CD14-positive monocyte (primary cell): ENCODE measurements around the gene ARL5B. TPM values are rescaled to one million over a fixed set of nuclear protein-coding genes. Genes with fewer than 3 reads are reported as not detected.

Source experiments
- DNase-seq, 3 donors: peaks; one replicate each; pipeline ENCODE4 v3.0.0-alpha.2; 2011 to 2022
- H2AFZ ChIP-seq: 2 replicates; pipeline ENCODE4 v1.6.0; 2012; ENCODE audit warnings: mild to moderate bottlenecking, low read depth, low read length, inconsistent platforms; ENCODE audit not compliant: insufficient read depth, poor library complexity, severe bottlenecking
- H3K27ac ChIP-seq, 2 donors: 1 replicate in 1 of 2; 2 replicates in 1 of 2; pipeline ENCODE4 v1.5.1; 2012 to 2013; ENCODE audit warnings: low read length in 2 of 2, control low read depth in 1 of 2, inconsistent platforms in 1 of 2, low read depth in 1 of 2, mild to moderate bottlenecking in 1 of 2
- H3K27me3 ChIP-seq, 2 donors: one replicate each; pipeline versions ENCODE4 v1.6.0 to v1.6.1; 2011 to 2013; ENCODE audit warnings: low read length in 2 of 2; ENCODE audit not compliant: control insufficient read depth in 2 of 2, insufficient read depth in 2 of 2
- H3K36me3 ChIP-seq, 2 donors: replicated peaks in 1 of 2; 1 replicate in 1 of 2; 2 replicates in 1 of 2; pipeline versions ENCODE4 v1.5.1 to v1.6.1; 2012 to 2013; ENCODE audit warnings: low read length in 2 of 2, control low read depth in 1 of 2, inconsistent platforms in 1 of 2, mild to moderate bottlenecking in 1 of 2; ENCODE audit not compliant: insufficient read depth in 2 of 2, control insufficient read depth in 1 of 2
- H3K4me1 ChIP-seq, 2 donors: 1 replicate in 1 of 2; 2 replicates in 1 of 2; pipeline versions ENCODE4 v1.5.1 to v1.6.1; 2012 to 2013; ENCODE audit warnings: low read length in 2 of 2, control low read depth in 1 of 2, inconsistent platforms in 1 of 2, mild to moderate bottlenecking in 1 of 2, moderate library complexity in 1 of 2; ENCODE audit not compliant: insufficient read depth in 2 of 2, control insufficient read depth in 1 of 2
- H3K4me2 ChIP-seq: replicated peaks from 2 replicates; pipeline ENCODE3; 2012; ENCODE audit warnings: low read length, moderate library complexity, mild to moderate bottlenecking; ENCODE audit not compliant: poor library complexity, severe bottlenecking; ENCODE audit errors: extremely low read depth
- H3K4me3 ChIP-seq, 3 experiments: fragments of 200-600 bp in 1 of 3; sonication (generic) in 1 of 3; replicated peaks in 1 of 3; 1 replicate in 2 of 3; 2 replicates in 1 of 3; pipeline ENCODE4 v1.5.1; 2011 to 2013; ENCODE audit warnings: low read length in 3 of 3, mild to moderate bottlenecking in 3 of 3, control low read depth in 2 of 3, low read depth in 2 of 3, inconsistent platforms in 1 of 3, moderate library complexity in 1 of 3
- H3K79me2 ChIP-seq: 2 replicates; pipeline ENCODE4 v1.6.0; 2012; ENCODE audit warnings: mild to moderate bottlenecking, control low read depth, inconsistent platforms, low read length, moderate library complexity; ENCODE audit not compliant: insufficient read depth
- H3K9ac ChIP-seq: 2 replicates; pipeline ENCODE4 v1.6.0; 2017; ENCODE audit warnings: low read length, mild to moderate bottlenecking; ENCODE audit not compliant: insufficient read depth, poor library complexity, severe bottlenecking
- H3K9me3 ChIP-seq, 2 donors: replicated peaks in 1 of 2; 1 replicate in 1 of 2; 2 replicates in 1 of 2; pipeline versions ENCODE4 v1.5.1 to v1.6.1; 2012 to 2013; ENCODE audit warnings: low read length in 2 of 2, control low read depth in 1 of 2; ENCODE audit not compliant: control insufficient read depth in 1 of 2, insufficient read depth in 1 of 2
- H4K20me1 ChIP-seq: 2 replicates; pipeline ENCODE4 v1.6.0; 2012; ENCODE audit warnings: mild to moderate bottlenecking, low read length, control low read depth, moderate library complexity; ENCODE audit not compliant: insufficient read depth
- H3K27ac Mint-ChIP-seq, 7 donors: one replicate each; pipeline ENCODE4 v1.8.0; 2020; ENCODE audit warnings: mild to moderate bottlenecking in 7 of 7, mixed read lengths in 7 of 7, moderate library complexity in 6 of 7, inconsistent platforms in 2 of 7
- H3K27me3 Mint-ChIP-seq, 3 donors: one replicate each; pipeline ENCODE4 v1.8.0; 2021 to 2022; ENCODE audit warnings: low read depth in 3 of 3, mild to moderate bottlenecking in 3 of 3, mixed read lengths in 3 of 3, moderate library complexity in 3 of 3, inconsistent platforms in 1 of 3
- H3K36me3 Mint-ChIP-seq, 2 donors: one replicate each; pipeline ENCODE4 v1.8.0; 2020; ENCODE audit warnings: mixed read lengths in 2 of 2, inconsistent platforms in 1 of 2, mild to moderate bottlenecking in 1 of 2
- H3K4me1 Mint-ChIP-seq: one replicate; pipeline ENCODE4 v1.8.0; 2020; ENCODE audit warnings: mild to moderate bottlenecking, mixed read lengths
- H3K4me3 Mint-ChIP-seq, 2 donors: one replicate each; pipeline ENCODE4 v1.8.0; 2020; ENCODE audit warnings: mild to moderate bottlenecking in 2 of 2, mixed read lengths in 2 of 2, moderate library complexity in 1 of 2
- H3K9me3 Mint-ChIP-seq, 7 donors: one replicate each; pipeline ENCODE4 v1.8.0; 2020 to 2022; ENCODE audit warnings: mixed read lengths in 7 of 7, mild to moderate bottlenecking in 6 of 7, moderate library complexity in 6 of 7, inconsistent platforms in 2 of 7
- WGBS: methylation state at CpG from one replicate; pipeline ENCODE4 v1.1.5; 2013; ENCODE audit warnings: missing lambda C conversion rate; ENCODE audit not compliant: insufficient coverage; 5-methylcytosine and 5-hydroxymethylcytosine counted together
- intact Hi-C, 2 donors: fragments of 100-400 bp; cut with micrococcal nuclease; formaldehyde crosslinking; loops; one replicate each; pipeline versions ENCODE4 v1.15.0 to v1.15.1; 2023
- polyA plus RNA-seq, 3 donors: library from polyadenylated mRNA; depleted of rRNA in 1 of 3; unstranded in 2 of 3; stranded (reverse) in 1 of 3; fragments of 300-500 nt in 2 of 3; fragments of >200 nt in 1 of 3; fragmentation: Illumina TruSeq in 2 of 3; gene quantifications; 1 replicate in 2 of 3; 2 replicates in 1 of 3; pipeline ENCODE4 v1.2.3, GENCODE V29; 2012 to 2021
- TF ChIP-seq, protein P1 (sequence below): fragments of 200-600 bp; IDR thresholded peaks from one replicate; pipeline ENCODE4 v1.8.0; 2022; ENCODE audit warnings: antibody characterized with exemption, mild to moderate bottlenecking

ARL5B gene
- polyA plus RNA-seq, 3 donors, result 1.3 to 14.4 (median 1.4) TPM

DNA sequence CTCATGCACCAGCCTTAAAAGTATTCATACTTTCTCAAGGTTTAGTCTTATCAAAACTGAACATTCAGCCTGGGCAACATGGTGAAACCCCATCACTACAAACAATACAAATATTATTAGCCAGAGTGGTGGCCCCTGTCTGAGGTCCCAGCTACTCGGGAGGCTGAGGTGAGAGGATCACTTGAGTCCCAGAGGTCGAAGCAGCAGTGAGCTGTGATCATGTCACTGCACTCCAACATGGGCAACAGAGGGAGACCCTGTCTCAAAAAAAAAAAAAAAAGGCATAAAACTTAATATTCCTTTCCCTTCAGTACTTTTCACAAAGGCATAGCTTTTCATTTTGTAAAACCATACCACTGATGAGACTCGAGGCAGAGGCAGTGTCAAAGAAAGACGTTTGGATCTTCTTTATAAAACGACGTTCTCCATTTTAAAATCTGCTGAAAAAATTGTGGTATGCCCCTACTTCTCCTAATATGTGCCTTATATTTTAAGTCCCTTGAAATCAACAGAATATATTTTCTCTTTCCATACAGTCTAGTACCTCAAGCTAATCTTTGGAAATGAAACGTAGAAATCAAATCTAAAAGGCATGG, 9.8 kb upstream of the ARL5B start:
- Mint-ChIP-seq H3K4me1 (peaks cover 23% of the 10 kb centered on the region), H3K4me3 (peak overlapping the region in 1 of 2 donors; percentile 51), H3K9me3 (no peaks in the 10 kb centered on the region), H3K27me3 (no peaks in the 10 kb centered on the region), H3K36me3 (peaks cover 12 to 15% of the 10 kb centered on the region in 2 donors), H3K27ac (peak overlapping the region in 2 of 7 donors; percentile 18 to 30)
- Histone ChIP-seq H3K4me3 (no peak overlapping the region), H3K9ac (no peak overlapping the region), H3K4me1 (peaks cover 11 to 15% of the 10 kb centered on the region in 2 donors), H3K79me2 (peaks cover 19% of the 10 kb centered on the region), H3K27me3 (no peaks in the 10 kb centered on the region), H4K20me1 (no peaks in the 10 kb centered on the region), H2AFZ (no peak overlapping the region), H3K9me3 (no peaks in the 10 kb centered on the region), H3K27ac (no peak overlapping the region), H3K36me3 (peaks cover 5 to 22% of the 10 kb centered on the region in 2 donors), H3K4me2 (no peak overlapping the region)
- no peak for DNase-seq
- intact Hi-C loops, result no loop called here
- 87% methylated on average over 4 of the region's 7 CpGs for WGBS
- TF ChIP-seq, protein P1, sequence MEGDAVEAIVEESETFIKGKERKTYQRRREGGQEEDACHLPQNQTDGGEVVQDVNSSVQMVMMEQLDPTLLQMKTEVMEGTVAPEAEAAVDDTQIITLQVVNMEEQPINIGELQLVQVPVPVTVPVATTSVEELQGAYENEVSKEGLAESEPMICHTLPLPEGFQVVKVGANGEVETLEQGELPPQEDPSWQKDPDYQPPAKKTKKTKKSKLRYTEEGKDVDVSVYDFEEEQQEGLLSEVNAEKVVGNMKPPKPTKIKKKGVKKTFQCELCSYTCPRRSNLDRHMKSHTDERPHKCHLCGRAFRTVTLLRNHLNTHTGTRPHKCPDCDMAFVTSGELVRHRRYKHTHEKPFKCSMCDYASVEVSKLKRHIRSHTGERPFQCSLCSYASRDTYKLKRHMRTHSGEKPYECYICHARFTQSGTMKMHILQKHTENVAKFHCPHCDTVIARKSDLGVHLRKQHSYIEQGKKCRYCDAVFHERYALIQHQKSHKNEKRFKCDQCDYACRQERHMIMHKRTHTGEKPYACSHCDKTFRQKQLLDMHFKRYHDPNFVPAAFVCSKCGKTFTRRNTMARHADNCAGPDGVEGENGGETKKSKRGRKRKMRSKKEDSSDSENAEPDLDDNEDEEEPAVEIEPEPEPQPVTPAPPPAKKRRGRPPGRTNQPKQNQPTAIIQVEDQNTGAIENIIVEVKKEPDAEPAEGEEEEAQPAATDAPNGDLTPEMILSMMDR, result no peak

- Mint-ChIP-seq H3K27ac (peak overlapping the region in 6 of 7 donors; percentile 53 to 96 (median 96)), H3K4me1 (peaks cover 23% of the 10 kb centered on the region), H3K36me3 (peaks cover 14 to 16% of the 10 kb centered on the region in 2 donors), H3K4me3 (peak overlapping the region; percentile 90 to 96), H3K27me3 (no peaks in the 10 kb centered on the region), H3K9me3 (no peaks in the 10 kb centered on the region)
- H3K36me3 ChIP-seq, result peaks cover 4 to 19% of the 10 kb centered on the region in 2 donors
- no peak for DNase-seq
- peaks cover 19% of the 10 kb centered on the region for H3K79me2 ChIP-seq
- H2AFZ ChIP-seq, result peak overlapping the region; percentile 93
- no peaks in the 10 kb centered on the region for H4K20me1 ChIP-seq
- TF ChIP-seq, protein P1, result no peak
- 18% methylated on average over 5 of the region's 6 CpGs for WGBS
- H3K4me2 ChIP-seq, result peak overlapping the region; percentile 93
- H3K4me1 ChIP-seq, result peaks cover 11 to 15% of the 10 kb centered on the region in 2 donors
- H3K27ac ChIP-seq, result peak overlapping the region in 1 of 2 donors; percentile 91
- intact Hi-C loops, result loop anchor here (10.0 kb wide), 3 partner anchors 1006 to 1836 kb away; partner anchors contain the start of genes RSU1 (in 1 of the 2) and STAM (in 1 of the 2)
- H3K9ac ChIP-seq, result peak overlapping the region; percentile 74
- H3K27me3 ChIP-seq, result no peaks in the 10 kb centered on the region
- peak overlapping the region; percentile 69 to 94 (median 92) for H3K4me3 ChIP-seq
- H3K9me3 ChIP-seq, result no peaks in the 10 kb centered on the region
These were observed 8.7 kb upstream of the ARL5B start for GRCh38 chr10:18650404-18650997.
